GM23338 (cell line): ENCODE data around the gene MED27. TPM values are rescaled to one million over a fixed set of nuclear protein-coding genes. Genes with fewer than 3 reads are reported as not detected.

ENCODE experiments used
- ATAC-seq: fragments of 200-7000 bp; cut with Tn5 transposase; 3 replicates; pipeline ENCODE4 v1.9.1; 2020
- DNase-seq: peaks from one replicate; pipeline ENCODE4 v3.0.0-alpha.2; 2015; ENCODE audit warnings: low spot score
- H2AFZ ChIP-seq: fragments of 200-600 bp; sonication (generic); 2 replicates; pipeline ENCODE4 v1.8.0; 2016; ENCODE audit warnings: antibody characterized with exemption, mild to moderate bottlenecking, moderate library complexity
- H3F3A ChIP-seq: fragments of 200-600 bp; sonication (generic); replicated peaks from 2 replicates; pipeline ENCODE4 v1.8.0; 2017; ENCODE audit warnings: antibody characterized with exemption, mixed run types, low read depth
- H3K27ac ChIP-seq: fragments of 200-600 bp; sonication (generic); 2 replicates; pipeline ENCODE4 v1.6.1; 2016; ENCODE audit warnings: low read depth
- H3K27me3 ChIP-seq: fragments of 200-600 bp; sonication (generic); 2 replicates; pipeline ENCODE4 v1.8.0; 2016; ENCODE audit warnings: mild to moderate bottlenecking, mixed run types, moderate library complexity; ENCODE audit not compliant: insufficient read depth
- H3K36me3 ChIP-seq: fragments of 200-600 bp; sonication (generic); 2 replicates; pipeline ENCODE4 v1.8.0; 2016; ENCODE audit warnings: mild to moderate bottlenecking; ENCODE audit not compliant: insufficient read depth
- H3K4me1 ChIP-seq: fragments of 200-600 bp; sonication (generic); 2 replicates; pipeline ENCODE4 v1.8.0; 2016; ENCODE audit warnings: mild to moderate bottlenecking, moderate library complexity; ENCODE audit not compliant: insufficient read depth
- H3K4me2 ChIP-seq: fragments of 200-600 bp; sonication (generic); 2 replicates; pipeline ENCODE4 v1.7.1; 2017; ENCODE audit warnings: mixed run types
- H3K4me3 ChIP-seq: fragments of 200-600 bp; sonication (generic); 2 replicates; pipeline ENCODE4 v1.6.1; 2016; ENCODE audit warnings: mixed run types
- H3K79me2 ChIP-seq: fragments of 200-600 bp; sonication (generic); replicated peaks from 2 replicates; pipeline ENCODE4 v1.8.0; 2017; ENCODE audit warnings: mild to moderate bottlenecking; ENCODE audit not compliant: insufficient read depth
- H3K9me2 ChIP-seq: fragments of 200-600 bp; sonication (generic); 2 replicates; pipeline ENCODE4 v1.8.0; 2017; ENCODE audit not compliant: insufficient read depth
- H4K20me1 ChIP-seq: fragments of 200-600 bp; sonication (generic); replicated peaks from 2 replicates; pipeline ENCODE4 v1.8.0; 2017; ENCODE audit warnings: mild to moderate bottlenecking; ENCODE audit not compliant: insufficient read depth
- H3K27ac Mint-ChIP-seq: 2 replicates; pipeline ENCODE4 v1.8.0; 2020; ENCODE audit warnings: inconsistent platforms, mild to moderate bottlenecking, moderate library complexity, mixed read lengths
- H3K27me3 Mint-ChIP-seq: 3 replicates; pipeline ENCODE4 v1.8.0; 2022; ENCODE audit warnings: low read depth, mild to moderate bottlenecking, moderate library complexity, mixed read lengths, inconsistent platforms; ENCODE audit not compliant: insufficient read depth, poor library complexity
- H3K36me3 Mint-ChIP-seq: 3 replicates; pipeline ENCODE4 v1.8.0; 2021; ENCODE audit warnings: low read depth, mild to moderate bottlenecking, inconsistent platforms, moderate library complexity, mixed read lengths
- H3K4me1 Mint-ChIP-seq: 3 replicates; pipeline ENCODE4 v1.8.0; 2020; ENCODE audit warnings: mild to moderate bottlenecking, inconsistent platforms, mixed read lengths
- H3K4me3 Mint-ChIP-seq: 3 replicates; pipeline ENCODE4 v1.8.0; 2021; ENCODE audit warnings: moderate library complexity, mild to moderate bottlenecking, inconsistent platforms, mixed read lengths
- H3K9me3 Mint-ChIP-seq: 3 replicates; pipeline ENCODE4 v1.8.0; 2020; ENCODE audit warnings: moderate library complexity, mild to moderate bottlenecking, inconsistent platforms, mixed read lengths
- CREB1 ChIP-seq: fragments of 250-450 bp; sonication (Bioruptor Pico); IDR thresholded peaks from 2 replicates; pipeline ENCODE4 v1.5.0; 2020; ENCODE audit warnings: low read depth, mild to moderate bottlenecking, moderate library complexity
- EZH2 ChIP-seq: fragments of 200-600 bp; sonication (generic); IDR thresholded peaks from one replicate; pipeline ENCODE4 v1.8.0; 2017; ENCODE audit warnings: antibody characterized with exemption, mild to moderate bottlenecking, low read depth; ENCODE audit not compliant: unreplicated experiment
- EZH2phosphoT487 ChIP-seq: fragments of 200-600 bp; sonication (generic); IDR thresholded peaks from one replicate; pipeline ENCODE4 v1.8.1; 2018; ENCODE audit warnings: antibody characterized with exemption; ENCODE audit not compliant: unreplicated experiment
- JUNB ChIP-seq: IDR thresholded peaks from one replicate; pipeline ENCODE4 v1.6.1; 2016; ENCODE audit warnings: antibody characterized with exemption; ENCODE audit not compliant: unreplicated experiment
- NANOG ChIP-seq: IDR thresholded peaks from 2 replicates; pipeline ENCODE4 v1.6.1; 2016; ENCODE audit warnings: antibody characterized with exemption, borderline replicate concordance
- POLR2AphosphoS5 ChIP-seq: IDR thresholded peaks from 2 replicates; pipeline ENCODE4 v1.6.1; 2016; ENCODE audit warnings: antibody characterized with exemption, low read depth
- STAT1 ChIP-seq: IDR thresholded peaks from one replicate; pipeline ENCODE4 v1.6.1; 2016; ENCODE audit warnings: antibody characterized with exemption; ENCODE audit not compliant: unreplicated experiment
- ZNF114 ChIP-seq: fragments of 250-450 bp; sonication (Bioruptor Pico); IDR thresholded peaks from 2 replicates; pipeline ENCODE4 v1.5.0; 2020; ENCODE audit warnings: mild to moderate bottlenecking, moderate library complexity
- ZNF331 ChIP-seq: fragments of 250-450 bp; sonication (Bioruptor Pico); IDR thresholded peaks from 2 replicates; pipeline ENCODE4 v1.5.0; 2020; ENCODE audit warnings: low read depth, mild to moderate bottlenecking, moderate library complexity
- polyA plus RNA-seq: library from polyadenylated mRNA; unstranded; fragments of >200 nt; fragmentation: Nextera tagmentation; extraction: Ambion mirVana; gene quantifications from 2 replicates; pipeline ENCODE4 v1.2.1, GENCODE V29; 2016
- total RNA-seq: library from RNA; depleted of rRNA; stranded (reverse); fragments of >200 nt; shearing (Covaris generic); gene quantifications from 2 replicates; pipeline ENCODE4 v1.2.3, GENCODE V29; 2014
- TF ChIP-seq, protein P1 (sequence below): fragments of 250-450 bp; sonication (Bioruptor Pico); IDR thresholded peaks from 2 replicates; pipeline ENCODE4 v1.5.0; 2020; ENCODE audit warnings: mild to moderate bottlenecking, moderate library complexity
- TF ChIP-seq, protein P2 (sequence below), 2 experiments: fragments of 200-600 bp in 1 of 2; sonication (generic) in 1 of 2; conservative IDR thresholded peaks; 2 replicates each; pipeline versions ENCODE4 v1.5.1 to v1.6.1; 2016 to 2017; ENCODE audit warnings: antibody characterized with exemption in 2 of 2, low read depth in 2 of 2, mild to moderate bottlenecking in 2 of 2, moderate library complexity in 1 of 2
- TF ChIP-seq, protein P3 (sequence below): IDR thresholded peaks from 2 replicates; pipeline ENCODE4 v1.6.1; 2016; ENCODE audit warnings: antibody characterized with exemption
- TF ChIP-seq, protein P4 (sequence below): IDR thresholded peaks from one replicate; pipeline ENCODE4 v1.6.1; 2018; ENCODE audit warnings: antibody characterized with exemption; ENCODE audit not compliant: unreplicated experiment

Gene MED27
- total and polyA plus RNA-seq, 2 experiments from 2014 or later, result 30.6 to 35.0 TPM

DNA sequence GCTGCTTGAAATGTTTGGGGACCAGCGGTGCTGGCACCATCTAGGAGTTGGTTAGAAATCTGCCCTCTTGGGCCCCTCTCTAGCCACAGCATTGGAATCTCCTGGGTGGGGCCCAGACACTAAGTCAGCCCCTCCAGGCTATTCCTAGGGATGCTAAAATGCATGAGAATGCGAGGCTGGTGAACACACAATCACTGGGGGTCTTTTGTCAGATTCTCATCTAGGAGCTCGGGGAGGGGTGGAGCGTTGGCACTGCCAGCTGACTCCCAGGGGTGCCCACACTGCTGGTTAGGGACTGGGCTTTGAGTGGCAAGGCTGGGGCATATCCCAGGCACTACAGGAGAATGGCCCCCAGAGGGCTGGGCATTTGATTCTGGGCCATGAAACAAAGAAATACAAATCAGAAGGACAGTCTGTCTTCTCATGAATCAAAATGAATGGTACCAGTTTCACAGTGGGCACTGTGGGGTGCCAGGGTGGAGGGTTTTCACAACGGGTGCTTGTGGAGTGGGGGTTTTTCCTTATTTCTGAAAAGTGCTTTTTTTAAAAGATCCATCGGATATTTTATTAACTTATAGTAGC, 212.0 kb downstream of the MED27 start:
- Histone ChIP-seq H3K79me2 (no peaks in the 10 kb centered on the region), H3K4me1 (peaks cover 15% of the 10 kb centered on the region), H3K4me3 (no peak overlapping the region), H3K36me3 (no peaks in the 10 kb centered on the region), H3K27ac (no peak overlapping the region), H4K20me1 (peaks cover 3% of the 10 kb centered on the region; the same call in 1 of the 2 replicates), H2AFZ (no peak overlapping the region), H3F3A (0 out of 2 replicates have a peak, but pooled peaks cover 3% of the 10 kb centered on the region), H3K4me2 (no peak overlapping the region), H3K9me2 (no peaks in the 10 kb centered on the region), H3K27me3 (no peaks in the 10 kb centered on the region)
- no peak overlapping the region for H3K27ac Mint-ChIP-seq
- H3K4me1 Mint-ChIP-seq, result peaks cover 26% of the 10 kb centered on the region
- no peaks in the 10 kb centered on the region; the same call in 2 of the 3 replicates for H3K9me3 Mint-ChIP-seq
- no peaks in the 10 kb centered on the region; the same call in 2 of the 3 replicates for H3K36me3 Mint-ChIP-seq
- TF ChIP-seq JUNB, result no peak
- TF ChIP-seq, protein P1, sequence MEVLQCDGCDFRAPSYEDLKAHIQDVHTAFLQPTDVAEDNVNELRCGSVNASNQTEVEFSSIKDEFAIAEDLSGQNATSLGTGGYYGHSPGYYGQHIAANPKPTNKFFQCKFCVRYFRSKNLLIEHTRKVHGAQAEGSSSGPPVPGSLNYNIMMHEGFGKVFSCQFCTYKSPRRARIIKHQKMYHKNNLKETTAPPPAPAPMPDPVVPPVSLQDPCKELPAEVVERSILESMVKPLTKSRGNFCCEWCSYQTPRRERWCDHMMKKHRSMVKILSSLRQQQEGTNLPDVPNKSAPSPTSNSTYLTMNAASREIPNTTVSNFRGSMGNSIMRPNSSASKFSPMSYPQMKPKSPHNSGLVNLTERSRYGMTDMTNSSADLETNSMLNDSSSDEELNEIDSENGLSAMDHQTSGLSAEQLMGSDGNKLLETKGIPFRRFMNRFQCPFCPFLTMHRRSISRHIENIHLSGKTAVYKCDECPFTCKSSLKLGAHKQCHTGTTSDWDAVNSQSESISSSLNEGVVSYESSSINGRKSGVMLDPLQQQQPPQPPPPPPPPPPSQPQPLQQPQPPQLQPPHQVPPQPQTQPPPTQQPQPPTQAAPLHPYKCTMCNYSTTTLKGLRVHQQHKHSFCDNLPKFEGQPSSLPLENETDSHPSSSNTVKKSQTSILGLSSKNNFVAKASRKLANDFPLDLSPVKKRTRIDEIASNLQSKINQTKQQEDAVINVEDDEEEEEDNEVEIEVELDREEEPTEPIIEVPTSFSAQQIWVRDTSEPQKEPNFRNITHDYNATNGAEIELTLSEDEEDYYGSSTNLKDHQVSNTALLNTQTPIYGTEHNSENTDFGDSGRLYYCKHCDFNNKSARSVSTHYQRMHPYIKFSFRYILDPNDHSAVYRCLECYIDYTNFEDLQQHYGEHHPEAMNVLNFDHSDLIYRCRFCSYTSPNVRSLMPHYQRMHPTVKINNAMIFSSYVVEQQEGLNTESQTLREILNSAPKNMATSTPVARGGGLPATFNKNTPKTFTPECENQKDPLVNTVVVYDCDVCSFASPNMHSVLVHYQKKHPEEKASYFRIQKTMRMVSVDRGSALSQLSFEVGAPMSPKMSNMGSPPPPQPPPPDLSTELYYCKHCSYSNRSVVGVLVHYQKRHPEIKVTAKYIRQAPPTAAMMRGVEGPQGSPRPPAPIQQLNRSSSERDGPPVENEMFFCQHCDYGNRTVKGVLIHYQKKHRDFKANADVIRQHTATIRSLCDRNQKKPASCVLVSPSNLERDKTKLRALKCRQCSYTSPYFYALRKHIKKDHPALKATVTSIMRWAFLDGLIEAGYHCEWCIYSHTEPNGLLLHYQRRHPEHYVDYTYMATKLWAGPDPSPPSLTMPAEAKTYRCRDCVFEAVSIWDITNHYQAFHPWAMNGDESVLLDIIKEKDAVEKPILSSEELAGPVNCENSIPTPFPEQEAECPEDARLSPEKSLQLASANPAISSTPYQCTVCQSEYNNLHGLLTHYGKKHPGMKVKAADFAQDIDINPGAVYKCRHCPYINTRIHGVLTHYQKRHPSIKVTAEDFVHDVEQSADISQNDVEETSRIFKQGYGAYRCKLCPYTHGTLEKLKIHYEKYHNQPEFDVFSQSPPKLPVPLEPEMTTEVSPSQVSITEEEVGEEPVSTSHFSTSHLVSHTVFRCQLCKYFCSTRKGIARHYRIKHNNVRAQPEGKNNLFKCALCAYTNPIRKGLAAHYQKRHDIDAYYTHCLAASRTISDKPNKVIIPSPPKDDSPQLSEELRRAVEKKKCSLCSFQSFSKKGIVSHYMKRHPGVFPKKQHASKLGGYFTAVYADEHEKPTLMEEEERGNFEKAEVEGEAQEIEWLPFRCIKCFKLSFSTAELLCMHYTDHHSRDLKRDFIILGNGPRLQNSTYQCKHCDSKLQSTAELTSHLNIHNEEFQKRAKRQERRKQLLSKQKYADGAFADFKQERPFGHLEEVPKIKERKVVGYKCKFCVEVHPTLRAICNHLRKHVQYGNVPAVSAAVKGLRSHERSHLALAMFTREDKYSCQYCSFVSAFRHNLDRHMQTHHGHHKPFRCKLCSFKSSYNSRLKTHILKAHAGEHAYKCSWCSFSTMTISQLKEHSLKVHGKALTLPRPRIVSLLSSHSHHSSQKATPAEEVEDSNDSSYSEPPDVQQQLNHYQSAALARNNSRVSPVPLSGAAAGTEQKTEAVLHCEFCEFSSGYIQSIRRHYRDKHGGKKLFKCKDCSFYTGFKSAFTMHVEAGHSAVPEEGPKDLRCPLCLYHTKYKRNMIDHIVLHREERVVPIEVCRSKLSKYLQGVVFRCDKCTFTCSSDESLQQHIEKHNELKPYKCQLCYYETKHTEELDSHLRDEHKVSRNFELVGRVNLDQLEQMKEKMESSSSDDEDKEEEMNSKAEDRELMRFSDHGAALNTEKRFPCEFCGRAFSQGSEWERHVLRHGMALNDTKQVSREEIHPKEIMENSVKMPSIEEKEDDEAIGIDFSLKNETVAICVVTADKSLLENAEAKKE (CRISPR knock-in tag), result no peak
- TF ChIP-seq ZNF114 (CRISPR knock-in tag), result no peak
- TF ChIP-seq POLR2AphosphoS5, result no peak
- TF ChIP-seq, protein P2, sequence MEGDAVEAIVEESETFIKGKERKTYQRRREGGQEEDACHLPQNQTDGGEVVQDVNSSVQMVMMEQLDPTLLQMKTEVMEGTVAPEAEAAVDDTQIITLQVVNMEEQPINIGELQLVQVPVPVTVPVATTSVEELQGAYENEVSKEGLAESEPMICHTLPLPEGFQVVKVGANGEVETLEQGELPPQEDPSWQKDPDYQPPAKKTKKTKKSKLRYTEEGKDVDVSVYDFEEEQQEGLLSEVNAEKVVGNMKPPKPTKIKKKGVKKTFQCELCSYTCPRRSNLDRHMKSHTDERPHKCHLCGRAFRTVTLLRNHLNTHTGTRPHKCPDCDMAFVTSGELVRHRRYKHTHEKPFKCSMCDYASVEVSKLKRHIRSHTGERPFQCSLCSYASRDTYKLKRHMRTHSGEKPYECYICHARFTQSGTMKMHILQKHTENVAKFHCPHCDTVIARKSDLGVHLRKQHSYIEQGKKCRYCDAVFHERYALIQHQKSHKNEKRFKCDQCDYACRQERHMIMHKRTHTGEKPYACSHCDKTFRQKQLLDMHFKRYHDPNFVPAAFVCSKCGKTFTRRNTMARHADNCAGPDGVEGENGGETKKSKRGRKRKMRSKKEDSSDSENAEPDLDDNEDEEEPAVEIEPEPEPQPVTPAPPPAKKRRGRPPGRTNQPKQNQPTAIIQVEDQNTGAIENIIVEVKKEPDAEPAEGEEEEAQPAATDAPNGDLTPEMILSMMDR (conservative IDR thresholded peaks at IDR 0.05; ENCODE audit: low read depth in 2 of 2), result no peak
- TF ChIP-seq, protein P3, sequence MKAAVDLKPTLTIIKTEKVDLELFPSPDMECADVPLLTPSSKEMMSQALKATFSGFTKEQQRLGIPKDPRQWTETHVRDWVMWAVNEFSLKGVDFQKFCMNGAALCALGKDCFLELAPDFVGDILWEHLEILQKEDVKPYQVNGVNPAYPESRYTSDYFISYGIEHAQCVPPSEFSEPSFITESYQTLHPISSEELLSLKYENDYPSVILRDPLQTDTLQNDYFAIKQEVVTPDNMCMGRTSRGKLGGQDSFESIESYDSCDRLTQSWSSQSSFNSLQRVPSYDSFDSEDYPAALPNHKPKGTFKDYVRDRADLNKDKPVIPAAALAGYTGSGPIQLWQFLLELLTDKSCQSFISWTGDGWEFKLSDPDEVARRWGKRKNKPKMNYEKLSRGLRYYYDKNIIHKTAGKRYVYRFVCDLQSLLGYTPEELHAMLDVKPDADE, result no peak
- no peak for TF ChIP-seq STAT1
- TF ChIP-seq, protein P4, sequence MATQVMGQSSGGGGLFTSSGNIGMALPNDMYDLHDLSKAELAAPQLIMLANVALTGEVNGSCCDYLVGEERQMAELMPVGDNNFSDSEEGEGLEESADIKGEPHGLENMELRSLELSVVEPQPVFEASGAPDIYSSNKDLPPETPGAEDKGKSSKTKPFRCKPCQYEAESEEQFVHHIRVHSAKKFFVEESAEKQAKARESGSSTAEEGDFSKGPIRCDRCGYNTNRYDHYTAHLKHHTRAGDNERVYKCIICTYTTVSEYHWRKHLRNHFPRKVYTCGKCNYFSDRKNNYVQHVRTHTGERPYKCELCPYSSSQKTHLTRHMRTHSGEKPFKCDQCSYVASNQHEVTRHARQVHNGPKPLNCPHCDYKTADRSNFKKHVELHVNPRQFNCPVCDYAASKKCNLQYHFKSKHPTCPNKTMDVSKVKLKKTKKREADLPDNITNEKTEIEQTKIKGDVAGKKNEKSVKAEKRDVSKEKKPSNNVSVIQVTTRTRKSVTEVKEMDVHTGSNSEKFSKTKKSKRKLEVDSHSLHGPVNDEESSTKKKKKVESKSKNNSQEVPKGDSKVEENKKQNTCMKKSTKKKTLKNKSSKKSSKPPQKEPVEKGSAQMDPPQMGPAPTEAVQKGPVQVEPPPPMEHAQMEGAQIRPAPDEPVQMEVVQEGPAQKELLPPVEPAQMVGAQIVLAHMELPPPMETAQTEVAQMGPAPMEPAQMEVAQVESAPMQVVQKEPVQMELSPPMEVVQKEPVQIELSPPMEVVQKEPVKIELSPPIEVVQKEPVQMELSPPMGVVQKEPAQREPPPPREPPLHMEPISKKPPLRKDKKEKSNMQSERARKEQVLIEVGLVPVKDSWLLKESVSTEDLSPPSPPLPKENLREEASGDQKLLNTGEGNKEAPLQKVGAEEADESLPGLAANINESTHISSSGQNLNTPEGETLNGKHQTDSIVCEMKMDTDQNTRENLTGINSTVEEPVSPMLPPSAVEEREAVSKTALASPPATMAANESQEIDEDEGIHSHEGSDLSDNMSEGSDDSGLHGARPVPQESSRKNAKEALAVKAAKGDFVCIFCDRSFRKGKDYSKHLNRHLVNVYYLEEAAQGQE, result no peak
- TF ChIP-seq NANOG, result no peak
- no peak for TF ChIP-seq ZNF331 (CRISPR knock-in tag)
- no peak for TF ChIP-seq CREB1
- no peak for TF ChIP-seq EZH2phosphoT487
- no peak for TF ChIP-seq EZH2
- no peak for ATAC-seq
- no peak for DNase-seq
- H3K27me3 Mint-ChIP-seq, result peaks cover 14% of the 10 kb centered on the region
- H3K4me3 Mint-ChIP-seq, result no peak overlapping the region
